DLD1 (cell line): ENCODE data around the gene PI4KA.
"Not testable (repeated sequence)": the region's sequence is repeated elsewhere in the genome, so short reads cannot be mapped to it uniquely, and the experiment has no call there.

Experiments used
- in situ Hi-C: cut with HindIII; loops from 2 replicates; pipeline ENCODE4 v1.10.0; 2017; ENCODE audit warnings: low sequenced_read_pairs

The PI4KA gene

GRCh38 chr22:20671409-20672081, 187.1 kb downstream of the PI4KA start:
- in situ Hi-C loops: no loop called here

- in situ Hi-C loops: not testable (repeated sequence)
Measured at GRCh38 chr22:20670457-20671261, 188.0 kb downstream of the PI4KA start.

- in situ Hi-C loops: not testable (repeated sequence)
Measured at GRCh38 chr22:20669884-20670283, 188.7 kb downstream of the PI4KA start.

GRCh38 chr22:20669471-20669870, 189.1 kb downstream of the PI4KA start:
- in situ Hi-C loops: not testable (repeated sequence)

GRCh38 chr22:20668769-20669168, 189.8 kb downstream of the PI4KA start:
- in situ Hi-C loops: not testable (repeated sequence)

GRCh38 chr22:20668226-20668625, 190.4 kb downstream of the PI4KA start:
- in situ Hi-C loops: not testable (repeated sequence)

GRCh38 chr22:20667548-20667947, 191.1 kb downstream of the PI4KA start:
- in situ Hi-C loops: not testable (repeated sequence)

- in situ Hi-C loops: no loop called here
Measured at GRCh38 chr22:20666560-20666959, 192.1 kb downstream of the PI4KA start.

- in situ Hi-C loops: no loop called here
Measured at GRCh38 chr22:20664594-20664959, 194.0 kb downstream of the PI4KA start.

- in situ Hi-C loops: no loop called here
Measured at GRCh38 chr22:20663941-20664593, 194.5 kb downstream of the PI4KA start.

GRCh38 chr22:20663137-20663828, 195.3 kb downstream of the PI4KA start:
- in situ Hi-C loops: no loop called here

- in situ Hi-C loops: not testable (repeated sequence)
Measured at GRCh38 chr22:20662524-20663036, 196.0 kb downstream of the PI4KA start.

GRCh38 chr22:20661473-20661872, 197.1 kb downstream of the PI4KA start:
- in situ Hi-C loops: no loop called here

- in situ Hi-C loops: no loop called here
Measured at GRCh38 chr22:20660441-20661054, 198.1 kb downstream of the PI4KA start.

- in situ Hi-C loops: no loop called here
Measured at GRCh38 chr22:20659920-20660319, 198.7 kb downstream of the PI4KA start.

- in situ Hi-C loops: no loop called here
Measured at GRCh38 chr22:20659258-20659657, 199.4 kb downstream of the PI4KA start.

GRCh38 chr22:20658433-20659222, 200.0 kb downstream of the PI4KA start:
- in situ Hi-C loops: no loop called here

- in situ Hi-C loops: no loop called here
Measured at GRCh38 chr22:20657963-20658362, 200.6 kb downstream of the PI4KA start.
